Measurements from ENCODE around the gene BNIP3.

Gene BNIP3

DNA sequence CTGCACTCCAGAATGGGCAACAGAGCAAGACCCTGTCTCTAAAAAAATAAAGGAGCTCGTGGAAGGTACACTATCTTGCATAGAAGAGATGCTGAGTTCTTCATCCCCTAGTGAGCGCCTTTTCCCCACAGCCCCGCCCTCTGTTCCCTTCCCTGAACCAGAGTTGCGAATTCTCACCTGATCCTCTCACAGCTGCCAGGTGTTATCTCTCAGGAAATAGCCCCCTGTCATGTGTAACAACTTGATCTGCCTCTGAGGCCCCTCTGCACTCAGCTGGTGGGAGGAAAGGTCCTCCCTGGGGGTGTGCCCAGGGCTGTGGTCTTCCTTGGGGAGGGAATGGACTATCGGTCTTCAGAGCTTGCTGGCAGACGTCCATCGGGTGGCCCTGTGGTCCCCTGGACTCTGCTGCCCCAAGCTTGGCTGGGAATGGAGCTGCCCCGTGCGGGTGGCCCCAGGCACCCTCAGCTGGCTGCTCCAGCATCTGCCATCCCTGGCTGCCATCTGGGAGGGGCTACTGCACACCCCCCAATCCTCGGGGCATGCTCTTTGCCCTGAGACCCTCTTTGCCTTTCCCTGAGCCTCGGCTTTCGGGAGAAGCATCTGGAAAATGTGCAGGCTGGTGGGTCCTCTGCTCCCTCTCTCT lies 21.7 kb upstream of the BNIP3 start:
- no peak overlapping the region for H3K4me3 ChIP-seq (ENCODE audit: low read depth, low read length)
- TF ChIP-seq, protein P1, sequence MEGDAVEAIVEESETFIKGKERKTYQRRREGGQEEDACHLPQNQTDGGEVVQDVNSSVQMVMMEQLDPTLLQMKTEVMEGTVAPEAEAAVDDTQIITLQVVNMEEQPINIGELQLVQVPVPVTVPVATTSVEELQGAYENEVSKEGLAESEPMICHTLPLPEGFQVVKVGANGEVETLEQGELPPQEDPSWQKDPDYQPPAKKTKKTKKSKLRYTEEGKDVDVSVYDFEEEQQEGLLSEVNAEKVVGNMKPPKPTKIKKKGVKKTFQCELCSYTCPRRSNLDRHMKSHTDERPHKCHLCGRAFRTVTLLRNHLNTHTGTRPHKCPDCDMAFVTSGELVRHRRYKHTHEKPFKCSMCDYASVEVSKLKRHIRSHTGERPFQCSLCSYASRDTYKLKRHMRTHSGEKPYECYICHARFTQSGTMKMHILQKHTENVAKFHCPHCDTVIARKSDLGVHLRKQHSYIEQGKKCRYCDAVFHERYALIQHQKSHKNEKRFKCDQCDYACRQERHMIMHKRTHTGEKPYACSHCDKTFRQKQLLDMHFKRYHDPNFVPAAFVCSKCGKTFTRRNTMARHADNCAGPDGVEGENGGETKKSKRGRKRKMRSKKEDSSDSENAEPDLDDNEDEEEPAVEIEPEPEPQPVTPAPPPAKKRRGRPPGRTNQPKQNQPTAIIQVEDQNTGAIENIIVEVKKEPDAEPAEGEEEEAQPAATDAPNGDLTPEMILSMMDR (conservative IDR thresholded peaks at IDR 0.05; ENCODE audit: low read depth, low read length), result no peak
- no peak for DNase-seq (ENCODE audit: low read depth)

DNA sequence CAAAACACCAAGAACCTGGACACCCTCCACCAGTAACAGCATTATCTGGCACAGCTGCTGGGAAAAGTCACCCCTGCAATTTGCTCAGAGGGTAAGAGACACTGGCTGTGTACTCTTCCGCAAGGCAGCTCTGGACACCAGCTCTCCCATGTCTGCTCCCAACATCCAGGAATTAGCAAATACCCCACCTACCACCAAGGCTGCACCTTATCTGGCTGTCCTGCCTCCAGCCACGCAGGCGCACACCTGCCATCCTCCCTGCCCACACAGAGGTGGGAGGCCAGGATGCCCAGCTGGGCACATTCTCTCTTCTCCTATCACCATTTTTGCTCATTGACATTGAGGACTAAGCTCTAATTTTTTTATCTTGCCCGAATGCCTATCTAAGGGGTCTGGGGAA lies 20.3 kb upstream of the BNIP3 start:
- H3K4me3 ChIP-seq (ENCODE audit: low read depth, low read length), result no peak overlapping the region
- no peak for DNase-seq (ENCODE audit: low read depth)
- TF ChIP-seq, protein P1 (conservative IDR thresholded peaks at IDR 0.05; ENCODE audit: low read depth, low read length), result no peak

DNA sequence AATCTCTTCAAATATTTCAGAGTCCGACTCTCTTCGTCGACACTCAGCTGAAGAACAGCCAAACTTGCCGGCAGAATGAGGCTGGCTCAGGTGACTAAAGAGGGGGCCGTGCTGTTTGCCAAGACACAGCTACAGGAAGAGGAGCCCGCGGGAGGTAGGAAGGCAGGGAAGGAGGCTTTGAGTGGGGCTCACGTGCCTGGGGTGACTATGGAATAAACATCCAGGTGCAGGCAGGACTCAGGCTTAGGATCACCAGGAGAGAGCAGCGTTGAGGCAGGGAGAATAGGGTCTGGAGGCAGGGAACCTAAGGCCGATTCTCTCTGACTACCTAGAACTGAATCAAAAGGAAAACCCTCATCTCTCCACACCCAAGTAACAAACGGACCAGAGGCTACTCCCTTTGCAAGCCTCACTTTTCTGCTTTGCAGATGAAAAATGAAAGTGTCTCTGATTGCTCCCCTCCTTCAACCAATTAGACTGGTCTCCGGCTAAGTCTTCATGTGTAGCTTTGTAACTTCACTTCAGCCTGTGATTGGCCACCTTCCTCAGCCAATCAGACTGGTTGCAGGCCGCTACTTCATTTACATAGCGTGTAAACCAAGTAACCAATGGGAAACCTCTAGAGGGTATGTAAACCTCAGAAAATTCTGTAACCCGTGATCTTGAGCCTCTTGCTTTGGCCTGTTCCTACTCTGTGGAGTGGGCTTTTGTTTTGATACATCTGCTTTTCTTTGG lies 19.7 kb upstream of the BNIP3 start:
- H3K4me3 ChIP-seq (ENCODE audit: low read depth, low read length), result no peak overlapping the region
- TF ChIP-seq, protein P1 (conservative IDR thresholded peaks at IDR 0.05; ENCODE audit: low read depth, low read length), result peak; percentile 35
- peak; percentile 59 for DNase-seq (ENCODE audit: low read depth)

DNA sequence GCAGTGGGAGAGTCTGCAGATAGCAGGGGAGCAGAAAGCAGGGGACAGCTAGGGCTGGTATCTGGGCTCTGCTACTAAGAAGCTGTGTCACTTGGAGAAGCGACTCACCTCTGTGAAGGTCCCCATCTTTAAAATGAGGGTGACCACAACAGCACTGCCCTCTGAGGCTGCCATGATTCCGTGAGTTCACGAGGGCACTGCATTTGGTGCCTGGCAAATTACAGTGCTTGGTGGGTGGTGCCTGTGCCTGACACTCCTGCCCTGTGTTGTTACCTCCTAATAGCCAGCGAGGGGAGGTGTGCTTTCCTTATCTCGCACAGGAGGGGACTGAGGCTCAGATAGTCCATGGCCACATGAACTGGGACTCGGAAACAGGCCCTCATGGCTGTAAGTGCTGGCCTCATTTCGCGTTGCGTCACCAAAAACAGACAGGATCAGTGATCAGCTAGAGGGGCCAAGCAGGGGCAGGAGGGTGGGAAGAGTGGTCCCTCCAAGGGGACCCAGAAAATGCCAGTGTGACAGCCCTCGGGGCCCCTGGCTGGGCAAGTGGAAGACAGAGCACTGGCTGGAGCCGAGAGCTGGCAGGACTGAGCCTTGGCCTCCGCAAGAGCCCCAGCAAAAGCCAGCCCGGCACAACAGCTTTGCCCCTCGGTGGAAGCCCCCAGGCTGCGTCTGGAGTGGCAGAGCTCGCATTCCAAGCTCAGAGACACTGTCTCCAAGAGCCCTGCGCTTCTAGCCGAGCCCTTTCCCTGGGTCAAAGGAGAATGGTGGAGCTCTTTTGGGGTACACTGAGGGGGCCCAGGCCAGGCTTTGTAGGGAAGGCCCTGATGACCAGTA lies 17.3 kb upstream of the BNIP3 start:
- TF ChIP-seq, protein P1 (conservative IDR thresholded peaks at IDR 0.05; ENCODE audit: low read depth, low read length), result no peak
- H3K4me3 ChIP-seq (ENCODE audit: low read depth, low read length), result no peak overlapping the region
- no peak for DNase-seq (ENCODE audit: low read depth)

DNA sequence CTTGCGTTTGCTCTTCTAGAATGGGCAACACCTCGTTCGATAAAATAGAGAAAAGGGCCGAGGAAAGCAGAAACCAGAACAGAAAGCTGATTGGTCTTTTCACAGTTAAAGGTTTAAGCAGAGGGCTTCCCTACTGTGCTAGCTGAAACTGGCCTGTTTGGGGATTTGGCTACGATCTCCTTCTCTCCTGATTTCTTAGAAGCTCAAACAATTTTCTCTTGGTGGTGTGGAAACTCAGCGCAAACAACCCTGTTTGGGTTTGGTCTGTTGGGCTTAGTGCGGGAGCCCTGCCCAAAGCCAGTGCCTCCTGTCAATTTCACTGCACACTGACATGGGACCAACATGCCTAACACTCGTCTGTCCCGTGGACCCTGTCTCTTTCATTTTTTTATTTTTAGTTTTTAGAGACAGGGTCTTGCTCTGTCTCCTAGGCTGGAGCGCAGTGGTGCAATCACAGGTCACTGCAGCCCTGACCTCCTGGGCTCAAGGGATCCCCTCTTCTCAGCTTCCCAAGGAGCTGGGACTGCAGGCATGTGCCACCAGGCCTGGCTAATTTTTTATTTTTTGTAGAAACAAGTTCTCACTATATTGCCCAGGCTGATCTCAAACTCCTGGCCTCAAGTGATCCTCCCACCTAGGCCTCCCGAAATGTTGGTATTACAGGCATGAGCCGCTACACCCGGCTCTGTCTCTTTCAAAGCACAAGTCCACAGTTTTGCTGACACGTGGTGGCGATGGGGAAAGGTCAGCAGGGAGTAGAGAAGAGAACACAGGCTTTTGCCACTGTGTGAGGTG lies 16.5 kb upstream of the BNIP3 start:
- TF ChIP-seq, protein P1 (conservative IDR thresholded peaks at IDR 0.05; ENCODE audit: low read depth, low read length), result no peak
- DNase-seq (ENCODE audit: low read depth), result no peak
- no peak overlapping the region for H3K4me3 ChIP-seq (ENCODE audit: low read depth, low read length)

DNA sequence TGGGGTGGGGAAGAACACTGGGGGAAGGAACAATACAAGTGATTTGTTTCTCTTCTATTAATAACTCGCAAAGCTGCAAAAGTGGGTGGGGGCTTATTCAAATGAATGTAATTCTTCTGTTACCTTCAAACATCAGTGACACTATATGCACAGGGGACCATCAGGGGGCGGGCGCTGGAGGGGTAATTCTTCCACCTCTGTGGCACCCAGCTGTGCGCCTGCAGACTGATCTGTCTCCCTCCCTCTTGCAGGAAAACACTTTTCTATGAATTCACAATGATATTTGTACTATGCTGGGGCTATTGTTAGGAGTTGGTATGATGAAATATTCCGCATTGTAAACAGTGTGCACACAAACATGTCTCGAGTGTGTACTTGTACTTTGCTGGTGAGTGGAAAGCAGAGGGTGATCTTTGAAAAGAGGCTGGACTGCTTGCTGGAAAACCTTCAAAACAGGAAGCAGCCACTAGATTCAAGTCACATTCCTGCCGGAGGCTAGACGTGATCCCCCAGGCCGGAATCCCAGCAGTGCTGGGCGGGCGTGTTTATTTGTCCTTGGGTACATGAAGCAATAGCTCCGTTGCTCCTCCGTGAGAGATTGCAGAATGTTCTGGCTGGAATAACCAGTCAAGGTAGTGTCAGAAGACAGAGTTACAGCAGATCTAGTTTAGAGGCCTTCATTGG lies 15.8 kb upstream of the BNIP3 start:
- peak; percentile 97 for DNase-seq (ENCODE audit: low read depth)
- H3K4me3 ChIP-seq (ENCODE audit: low read depth, low read length), result peak overlapping the region; percentile 11
- TF ChIP-seq, protein P1 (conservative IDR thresholded peaks at IDR 0.05; ENCODE audit: low read depth, low read length), result no peak
